ENCODE results near the gene DNAJB1.
"Not testable (repeated sequence)": the region's sequence is repeated elsewhere in the genome, so short reads cannot be mapped to it uniquely, and the experiment has no call there.

The DNAJB1 gene

GRCh38 chr19:14517840-14518505, at the start of gene DNAJB1:
Gene DNAJB1 (minus strand): TSS chr19:14518397. CDS start chr19:14518349, 48 bp downstream.
- peak; percentile 40 for DNase-seq

- no peak for DNase-seq
Observed at GRCh38 chr19:14567079-14567478, 48.9 kb upstream of the DNAJB1 start.

- DNase-seq, result no peak
Observed at GRCh38 chr19:14566712-14567077, 48.5 kb upstream of the DNAJB1 start.

GRCh38 chr19:14565765-14566711, 47.8 kb upstream of the DNAJB1 start:
- DNase-seq, result no peak

GRCh38 chr19:14565298-14565679, 47.1 kb upstream of the DNAJB1 start:
- no peak for DNase-seq

GRCh38 chr19:14564652-14565297, 46.6 kb upstream of the DNAJB1 start:
- not testable (repeated sequence) for DNase-seq

- DNase-seq, result no peak
Observed at GRCh38 chr19:14563989-14564651, 45.9 kb upstream of the DNAJB1 start.

GRCh38 chr19:14563590-14563926, 45.4 kb upstream of the DNAJB1 start:
- DNase-seq, result no peak

- no peak for DNase-seq
Observed at GRCh38 chr19:14562660-14563589, 44.7 kb upstream of the DNAJB1 start.

- DNase-seq, result no peak
Observed at GRCh38 chr19:14561847-14562351, 43.7 kb upstream of the DNAJB1 start.

GRCh38 chr19:14561249-14561648, 43.1 kb upstream of the DNAJB1 start:
- DNase-seq, result no peak

- no peak for DNase-seq
Observed at GRCh38 chr19:14560776-14561108, 42.5 kb upstream of the DNAJB1 start.

- DNase-seq, result no peak
Observed at GRCh38 chr19:14559916-14560775, 41.9 kb upstream of the DNAJB1 start.

GRCh38 chr19:14558370-14559066, 40.3 kb upstream of the DNAJB1 start:
- no peak for DNase-seq

- peak; percentile 13 for DNase-seq
Observed at GRCh38 chr19:14556662-14557188, 38.5 kb upstream of the DNAJB1 start.

GRCh38 chr19:14555918-14556661, 37.9 kb upstream of the DNAJB1 start:
- no peak for DNase-seq

- no peak for DNase-seq
Observed at GRCh38 chr19:14554382-14554812, 36.2 kb upstream of the DNAJB1 start.

- DNase-seq, result no peak
Observed at GRCh38 chr19:14553939-14554243, 35.7 kb upstream of the DNAJB1 start.

Measured in NCI-H1436 (cell line).